ENCODE results near the gene MKNK1.

MKNK1 gene

GRCh38 chr1:46522969-46523320 is 81.1 kb downstream of the MKNK1 start:
- Histone ChIP-seq H3K79me2 (ENCODE audit: insufficient read depth, low read depth) (no peaks in the 10 kb centered on the region), H3K27me3 (ENCODE audit: insufficient read depth, low read depth) (no peaks in the 10 kb centered on the region; the same call in 1 of the 2 replicates), H3K9ac (no peak overlapping the region), H3K4me2 (no peak overlapping the region), H3K36me3 (ENCODE audit: insufficient read depth) (no peaks in the 10 kb centered on the region), H2AFZ (ENCODE audit: low read depth) (no peak overlapping the region), H3K4me3 (IDR thresholded peaks at IDR 0.05; ENCODE audit: insufficient read depth, low read depth, low read length) (no peak overlapping the region), H3K4me1 (ENCODE audit: low read depth, poor library complexity, severe bottlenecking) (no peaks in the 10 kb centered on the region), H4K20me1 (ENCODE audit: insufficient read depth) (no peaks in the 10 kb centered on the region), H3K27ac (no peak overlapping the region)
- TF ChIP-seq, protein P1, sequence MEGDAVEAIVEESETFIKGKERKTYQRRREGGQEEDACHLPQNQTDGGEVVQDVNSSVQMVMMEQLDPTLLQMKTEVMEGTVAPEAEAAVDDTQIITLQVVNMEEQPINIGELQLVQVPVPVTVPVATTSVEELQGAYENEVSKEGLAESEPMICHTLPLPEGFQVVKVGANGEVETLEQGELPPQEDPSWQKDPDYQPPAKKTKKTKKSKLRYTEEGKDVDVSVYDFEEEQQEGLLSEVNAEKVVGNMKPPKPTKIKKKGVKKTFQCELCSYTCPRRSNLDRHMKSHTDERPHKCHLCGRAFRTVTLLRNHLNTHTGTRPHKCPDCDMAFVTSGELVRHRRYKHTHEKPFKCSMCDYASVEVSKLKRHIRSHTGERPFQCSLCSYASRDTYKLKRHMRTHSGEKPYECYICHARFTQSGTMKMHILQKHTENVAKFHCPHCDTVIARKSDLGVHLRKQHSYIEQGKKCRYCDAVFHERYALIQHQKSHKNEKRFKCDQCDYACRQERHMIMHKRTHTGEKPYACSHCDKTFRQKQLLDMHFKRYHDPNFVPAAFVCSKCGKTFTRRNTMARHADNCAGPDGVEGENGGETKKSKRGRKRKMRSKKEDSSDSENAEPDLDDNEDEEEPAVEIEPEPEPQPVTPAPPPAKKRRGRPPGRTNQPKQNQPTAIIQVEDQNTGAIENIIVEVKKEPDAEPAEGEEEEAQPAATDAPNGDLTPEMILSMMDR (conservative IDR thresholded peaks at IDR 0.05; ENCODE audit: low read depth, low read length): no peak

DNA sequence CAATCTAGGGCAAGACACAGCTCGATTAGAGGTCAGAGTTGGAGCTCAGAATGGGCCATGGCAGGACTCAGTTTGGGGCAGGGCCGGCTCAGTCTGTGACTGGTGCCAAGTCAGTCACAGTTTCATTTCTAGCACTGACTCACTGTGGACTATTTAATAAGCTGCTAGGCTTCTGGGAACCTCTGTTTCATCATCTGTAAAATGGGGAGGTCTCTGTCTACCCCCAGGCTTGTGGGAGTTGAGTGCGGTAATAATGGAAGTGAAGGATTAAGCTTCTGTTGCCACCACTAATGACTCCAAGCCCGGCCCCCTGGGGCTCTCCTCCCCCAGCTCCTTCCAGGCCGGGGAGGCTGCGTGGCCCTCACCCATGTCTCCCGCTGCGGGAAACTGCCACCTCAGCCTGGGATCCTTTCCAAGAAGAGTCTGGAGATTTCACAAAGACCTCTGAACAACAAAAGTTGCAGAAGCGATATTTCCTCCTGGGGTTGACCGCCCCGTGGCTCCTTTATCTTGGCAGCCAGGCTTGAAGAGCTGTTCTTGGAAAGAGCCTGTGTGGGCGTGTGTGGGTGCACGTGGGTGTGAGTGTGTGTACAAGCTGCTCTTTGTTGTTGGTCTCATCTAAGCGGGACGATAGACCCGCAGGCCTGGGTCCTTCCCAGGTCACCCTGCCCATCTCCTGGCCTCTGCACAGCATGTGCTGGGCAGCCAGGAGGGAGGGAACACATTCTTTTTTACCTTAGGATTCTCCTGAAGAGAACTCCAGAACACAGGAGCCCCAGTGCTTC is 81.7 kb downstream of the MKNK1 start:
- Histone ChIP-seq H3K9ac (no peak overlapping the region), H4K20me1 (ENCODE audit: insufficient read depth) (no peaks in the 10 kb centered on the region), H3K4me1 (ENCODE audit: low read depth, poor library complexity, severe bottlenecking) (no peaks in the 10 kb centered on the region), H3K4me3 (IDR thresholded peaks at IDR 0.05; ENCODE audit: insufficient read depth, low read depth, low read length) (no peak overlapping the region), H3K27me3 (ENCODE audit: insufficient read depth, low read depth) (no peaks in the 10 kb centered on the region; the same call in 1 of the 2 replicates), H3K27ac (no peak overlapping the region), H3K79me2 (ENCODE audit: insufficient read depth, low read depth) (no peaks in the 10 kb centered on the region), H2AFZ (ENCODE audit: low read depth) (no peak overlapping the region), H3K4me2 (no peak overlapping the region), H3K36me3 (ENCODE audit: insufficient read depth) (no peaks in the 10 kb centered on the region)
- TF ChIP-seq, protein P1 (conservative IDR thresholded peaks at IDR 0.05; ENCODE audit: low read depth, low read length): no peak

DNA sequence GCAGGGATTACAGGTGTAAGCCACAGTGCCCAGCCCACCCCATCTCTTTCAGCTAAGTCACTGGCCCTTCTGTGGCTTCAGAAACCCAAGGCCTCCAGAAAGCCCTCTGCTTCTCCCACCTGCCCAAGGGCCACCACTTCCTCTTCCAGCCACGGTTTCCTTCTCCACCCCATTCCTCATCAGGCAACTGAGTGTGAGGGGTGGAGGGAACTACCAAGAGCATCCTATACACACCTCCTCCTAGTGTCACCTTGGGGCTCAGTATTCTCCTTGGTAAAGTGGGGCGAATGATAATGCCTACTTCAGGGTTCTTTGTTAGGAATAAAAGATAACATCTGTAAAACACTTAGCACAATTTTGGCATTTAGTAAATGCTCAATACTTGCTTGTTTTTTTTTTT is 82.7 kb downstream of the MKNK1 start:
- H3K4me3 ChIP-seq (IDR thresholded peaks at IDR 0.05; ENCODE audit: insufficient read depth, low read depth, low read length): no peak overlapping the region
- H3K4me1 ChIP-seq (ENCODE audit: low read depth, poor library complexity, severe bottlenecking): no peaks in the 10 kb centered on the region
- no peak overlapping the region for H3K4me2 ChIP-seq
- no peaks in the 10 kb centered on the region for H3K27me3 ChIP-seq (ENCODE audit: insufficient read depth, low read depth)
- H2AFZ ChIP-seq (ENCODE audit: low read depth): no peak overlapping the region
- H3K36me3 ChIP-seq (ENCODE audit: insufficient read depth): no peaks in the 10 kb centered on the region
- H3K27ac ChIP-seq: no peak overlapping the region
- H4K20me1 ChIP-seq (ENCODE audit: insufficient read depth): no peaks in the 10 kb centered on the region
- TF ChIP-seq, protein P1 (conservative IDR thresholded peaks at IDR 0.05; ENCODE audit: low read depth, low read length): no peak
- no peak overlapping the region for H3K9ac ChIP-seq
- no peaks in the 10 kb centered on the region for H3K79me2 ChIP-seq (ENCODE audit: insufficient read depth, low read depth)

DNA sequence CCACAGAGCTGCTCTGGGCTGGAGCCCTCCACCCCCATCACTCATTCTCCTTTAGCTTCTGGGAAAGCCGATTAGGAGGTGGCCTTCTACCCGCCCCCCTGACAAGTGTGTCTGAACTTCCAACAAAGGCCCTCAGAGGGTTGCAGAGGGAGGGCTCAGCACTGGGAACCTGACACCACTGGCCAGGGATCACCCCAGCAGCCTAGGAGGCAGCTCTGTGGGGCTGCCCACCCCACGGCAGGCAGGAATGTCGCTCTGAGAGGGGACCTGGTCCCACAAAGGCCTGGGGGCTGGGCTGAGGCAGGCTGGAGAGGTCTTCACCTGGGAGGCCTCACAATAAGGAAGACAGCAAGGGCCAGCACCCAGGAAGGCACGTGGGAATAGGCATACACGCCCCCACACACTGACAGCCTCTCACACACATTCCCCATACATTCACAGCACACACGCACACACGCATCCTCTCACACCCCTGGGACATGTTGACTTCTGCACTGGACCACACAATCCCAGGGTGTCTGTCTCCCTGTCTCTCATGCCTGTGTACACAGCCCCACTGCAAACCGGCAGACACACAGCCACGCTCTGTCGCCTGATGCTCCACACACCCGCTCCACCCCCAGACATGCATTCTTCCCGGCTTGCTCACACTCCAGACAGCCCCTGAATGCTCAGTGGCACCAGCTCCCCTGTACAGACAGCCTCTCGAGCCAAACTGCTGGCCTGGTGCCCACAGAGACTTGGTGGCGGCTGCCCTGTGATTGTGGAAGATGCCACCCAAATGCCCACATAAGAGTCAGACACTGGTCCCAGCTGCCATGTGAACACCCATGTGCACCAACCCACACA is 83.8 kb downstream of the MKNK1 start:
- Histone ChIP-seq H3K9ac (no peak overlapping the region), H3K4me1 (ENCODE audit: low read depth, poor library complexity, severe bottlenecking) (no peaks in the 10 kb centered on the region), H3K4me2 (no peak overlapping the region), H3K27ac (no peak overlapping the region), H4K20me1 (ENCODE audit: insufficient read depth) (no peaks in the 10 kb centered on the region), H2AFZ (ENCODE audit: low read depth) (no peak overlapping the region), H3K4me3 (IDR thresholded peaks at IDR 0.05; ENCODE audit: insufficient read depth, low read depth, low read length) (no peak overlapping the region), H3K36me3 (ENCODE audit: insufficient read depth) (no peaks in the 10 kb centered on the region), H3K79me2 (ENCODE audit: insufficient read depth, low read depth) (no peaks in the 10 kb centered on the region), H3K27me3 (ENCODE audit: insufficient read depth, low read depth) (no peaks in the 10 kb centered on the region)
- TF ChIP-seq, protein P1 (conservative IDR thresholded peaks at IDR 0.05; ENCODE audit: low read depth, low read length): no peak

All from KMS-11 (cell line).